ENCODE data around the gene FOCAD. TPM values are rescaled to one million over a fixed set of nuclear protein-coding genes. Genes with fewer than 3 reads are reported as not detected.

FOCAD gene
- total RNA-seq, 1 experiment from 2014 or later = 17.1 TPM

DNA sequence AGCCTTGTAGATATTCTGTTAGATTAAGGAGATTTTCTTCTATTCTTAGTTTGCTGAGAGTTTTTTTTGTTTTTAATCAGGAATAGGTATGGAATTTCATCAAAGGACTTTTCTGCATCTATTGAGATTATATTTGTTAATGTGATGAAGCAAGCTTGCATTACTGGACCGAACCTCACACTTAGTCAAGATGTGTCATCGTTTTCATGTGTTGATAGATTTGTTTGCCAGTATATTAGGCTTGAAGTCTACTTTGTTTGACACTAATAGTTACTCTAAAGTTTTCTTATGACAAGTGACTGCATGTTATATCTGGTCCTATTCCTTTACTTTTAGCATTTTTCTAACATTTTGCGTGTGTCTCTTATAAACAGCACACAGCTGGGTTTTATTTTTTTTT is 359.8 kb downstream of the FOCAD start:
- no peaks in the 10 kb centered on the region for H3F3A ChIP-seq (ENCODE audit: insufficient read depth, low read depth)
- H3K9me3 ChIP-seq (ENCODE audit: insufficient read depth, low read depth) = no peaks in the 10 kb centered on the region
- H3K27me3 ChIP-seq (ENCODE audit: insufficient read depth, low read depth) = no peaks in the 10 kb centered on the region
- no peak overlapping the region for H2AFZ ChIP-seq
- no peak overlapping the region for H3K4me2 ChIP-seq
- H3K9me2 ChIP-seq (ENCODE audit: insufficient read depth) = no peaks in the 10 kb centered on the region
- ChIA-PET CTCF (no interaction called here), POLR2A (ENCODE audit: unreplicated experiment) (no interaction called here)
- DNase-seq = no peak
- no TSS peak for BruUV-seq (replicated peaks)
- no peaks in the 10 kb centered on the region for H4K20me1 ChIP-seq (ENCODE audit: insufficient read depth)
- H3K4me1 ChIP-seq (replicated peaks; ENCODE audit: insufficient read depth) = no peaks in the 10 kb centered on the region
- H3K4me3 ChIP-seq = no peak overlapping the region
- H3K79me2 ChIP-seq (ENCODE audit: low read depth) = no peaks in the 10 kb centered on the region
- TF ChIP-seq, protein P1, sequence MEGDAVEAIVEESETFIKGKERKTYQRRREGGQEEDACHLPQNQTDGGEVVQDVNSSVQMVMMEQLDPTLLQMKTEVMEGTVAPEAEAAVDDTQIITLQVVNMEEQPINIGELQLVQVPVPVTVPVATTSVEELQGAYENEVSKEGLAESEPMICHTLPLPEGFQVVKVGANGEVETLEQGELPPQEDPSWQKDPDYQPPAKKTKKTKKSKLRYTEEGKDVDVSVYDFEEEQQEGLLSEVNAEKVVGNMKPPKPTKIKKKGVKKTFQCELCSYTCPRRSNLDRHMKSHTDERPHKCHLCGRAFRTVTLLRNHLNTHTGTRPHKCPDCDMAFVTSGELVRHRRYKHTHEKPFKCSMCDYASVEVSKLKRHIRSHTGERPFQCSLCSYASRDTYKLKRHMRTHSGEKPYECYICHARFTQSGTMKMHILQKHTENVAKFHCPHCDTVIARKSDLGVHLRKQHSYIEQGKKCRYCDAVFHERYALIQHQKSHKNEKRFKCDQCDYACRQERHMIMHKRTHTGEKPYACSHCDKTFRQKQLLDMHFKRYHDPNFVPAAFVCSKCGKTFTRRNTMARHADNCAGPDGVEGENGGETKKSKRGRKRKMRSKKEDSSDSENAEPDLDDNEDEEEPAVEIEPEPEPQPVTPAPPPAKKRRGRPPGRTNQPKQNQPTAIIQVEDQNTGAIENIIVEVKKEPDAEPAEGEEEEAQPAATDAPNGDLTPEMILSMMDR (conservative IDR thresholded peaks at IDR 0.05) = no peak
- intact Hi-C loops (cut with micrococcal nuclease; ENCODE audit: unreplicated experiment) = no loop called here
- H3K36me3 ChIP-seq (ENCODE audit: low read depth) = no peaks in the 10 kb centered on the region
- H3K27ac ChIP-seq = no peak overlapping the region

Small RNA genes lying within 50 kb of the gene (microRNA-seq; reads per million reads assigned to microRNA genes)
- gene MIR491 (ENCODE audit: borderline number of aligned reads, borderline replicate concordance) = 6.7 reads per million, percentile 4 among the genes with 10 or more reads in this experiment

Other genes with a start within 250 kb of the FOCAD start
- 21.6 and 21.7 TPM in 2 replicates for gene MLLT3, start 61.8 kb upstream of the FOCAD start, total RNA-seq (2021)